Stimulated activated CD4-positive, alpha-beta T cell treated with anti-CD3 and anti-CD28 coated beads, Interleukin-15, amount 100 ng/mL, for 48 hours (primary cell): Measurements from ENCODE around the gene TEC.
A peak's percentile ranks its signal among the peaks of the same experiment; 100 is the strongest.

Experiments
- DNase-seq, 2 donors: peaks; one replicate each; pipeline ENCODE4 v3.0.0-alpha.2; 2020; ENCODE audit warnings: low read depth in 2 of 2

TEC gene

GRCh38 chr4:48163746-48164145, 105.9 kb downstream of the TEC start:
- no peak for DNase-seq

- DNase-seq = no peak
Measured at GRCh38 chr4:48162162-48162561, 107.5 kb downstream of the TEC start.

GRCh38 chr4:48157271-48157670, 112.4 kb downstream of the TEC start:
- DNase-seq = no peak

- no peak for DNase-seq
Measured at GRCh38 chr4:48156423-48156822, 113.2 kb downstream of the TEC start.

GRCh38 chr4:48153791-48154550, 115.7 kb downstream of the TEC start:
- no peak for DNase-seq

- no peak for DNase-seq
Measured at GRCh38 chr4:48152259-48152658, 117.4 kb downstream of the TEC start.

- DNase-seq = no peak
Measured at GRCh38 chr4:48149827-48150370, 119.7 kb downstream of the TEC start.

GRCh38 chr4:48147621-48148020, 122.0 kb downstream of the TEC start:
- DNase-seq = no peak

GRCh38 chr4:48141048-48141447, 128.6 kb downstream of the TEC start:
- DNase-seq = no peak

GRCh38 chr4:48139691-48140090, 129.9 kb downstream of the TEC start:
- no peak for DNase-seq

GRCh38 chr4:48138936-48139335, 130.7 kb downstream of the TEC start:
- no peak for DNase-seq

- DNase-seq = no peak
Measured at GRCh38 chr4:48138511-48138910, 131.1 kb downstream of the TEC start.

GRCh38 chr4:48137846-48138245, 131.8 kb downstream of the TEC start:
- DNase-seq = no peak

GRCh38 chr4:48134081-48134480, 135.6 kb downstream of the TEC start, which contains the start of gene TXK:
Gene TXK (minus strand): TSS chr4:48134250. CDS start chr4:48134170, 80 bp downstream.
- DNase-seq = no peak

GRCh38 chr4:48133669-48134068, 136.0 kb downstream of the TEC start:
- DNase-seq = no peak

GRCh38 chr4:48131736-48132135, 137.9 kb downstream of the TEC start:
- no peak for DNase-seq

- DNase-seq = no peak
Measured at GRCh38 chr4:48130100-48130499, 139.5 kb downstream of the TEC start.

GRCh38 chr4:48129307-48130014, 140.2 kb downstream of the TEC start:
- peak; percentile 13 to 39 for DNase-seq

- DNase-seq = peak; percentile 72 to 78
Measured at GRCh38 chr4:48127682-48128404, 141.8 kb downstream of the TEC start.

GRCh38 chr4:48127231-48127630, 142.4 kb downstream of the TEC start:
- no peak for DNase-seq

- DNase-seq = no peak
Measured at GRCh38 chr4:48126621-48127020, 143.0 kb downstream of the TEC start.

- no peak for DNase-seq
Measured at GRCh38 chr4:48124870-48125269, 144.8 kb downstream of the TEC start.
